GM12878 (cell line): ENCODE measurements around the gene C16orf92.

ENCODE experiments used
- GABPA ChIP-seq: IDR thresholded peaks from 2 replicates; pipeline ENCODE4 v1.6.1; 2014; ENCODE audit warnings: antibody characterized with exemption, low read depth, mild to moderate bottlenecking, inconsistent platforms
- TCF3 ChIP-seq: IDR thresholded peaks from 2 replicates; pipeline ENCODE4 v1.6.1; 2012; ENCODE audit warnings: low read depth, mild to moderate bottlenecking, low read length, borderline replicate concordance; ENCODE audit not compliant: insufficient read depth
- YY1 ChIP-seq: IDR thresholded peaks from 2 replicates; pipeline ENCODE4 v1.6.1; 2011; ENCODE audit warnings: low read depth, mild to moderate bottlenecking, low read length
- TF ChIP-seq, protein P1 (sequence below): IDR thresholded peaks from 2 replicates; pipeline ENCODE4 v1.6.1; 2011; ENCODE audit warnings: borderline replicate concordance, low read depth, mild to moderate bottlenecking, moderate library complexity, mixed read lengths, low read length; ENCODE audit not compliant: insufficient read depth; ENCODE audit errors: extremely low read length
- TF ChIP-seq, protein P2 (sequence below): IDR thresholded peaks from 2 replicates; pipeline ENCODE4 v1.6.1; 2012; ENCODE audit warnings: improper control_type of control experiment, low read depth, low read length; ENCODE audit not compliant: insufficient replicate concordance
- TF ChIP-seq, protein P3 (sequence below), 3 experiments: IDR thresholded peaks in 2 of 3; conservative IDR thresholded peaks in 1 of 3; 2 replicates each; pipeline ENCODE4 v1.5.1; 2011; ENCODE audit warnings: low read depth in 3 of 3, low read length in 3 of 3, mild to moderate bottlenecking in 3 of 3, control low read depth in 2 of 3, moderate library complexity in 2 of 3, inconsistent platforms in 1 of 3, mixed read lengths in 1 of 3; ENCODE audit not compliant: control insufficient read depth in 2 of 3, insufficient read depth in 1 of 3; ENCODE audit errors: extremely low read depth in 1 of 3

DNA sequence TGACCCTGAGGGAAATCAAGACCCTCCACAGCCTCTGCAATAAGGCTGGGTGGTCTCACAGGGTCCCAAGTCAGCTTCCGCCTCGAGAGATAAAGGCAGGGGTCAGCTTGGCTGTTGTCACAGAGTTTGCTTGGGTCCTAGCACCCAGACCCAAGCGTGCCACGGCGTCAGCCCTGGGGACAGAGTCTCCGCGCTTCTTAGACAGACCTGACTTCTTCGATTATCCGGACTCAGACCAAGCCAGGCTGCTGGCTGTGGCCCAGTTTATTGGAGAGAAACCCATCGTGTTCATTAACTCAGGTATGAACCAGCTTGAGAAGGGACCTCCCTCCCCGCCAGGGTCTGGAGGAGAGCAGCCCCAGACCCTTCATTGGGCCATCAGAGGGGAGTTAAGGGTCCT is 588 bp downstream of the C16orf92 start:
- TF ChIP-seq TCF3 (no peak), GABPA (no peak), YY1 (no peak)
- TF ChIP-seq, protein P1, sequence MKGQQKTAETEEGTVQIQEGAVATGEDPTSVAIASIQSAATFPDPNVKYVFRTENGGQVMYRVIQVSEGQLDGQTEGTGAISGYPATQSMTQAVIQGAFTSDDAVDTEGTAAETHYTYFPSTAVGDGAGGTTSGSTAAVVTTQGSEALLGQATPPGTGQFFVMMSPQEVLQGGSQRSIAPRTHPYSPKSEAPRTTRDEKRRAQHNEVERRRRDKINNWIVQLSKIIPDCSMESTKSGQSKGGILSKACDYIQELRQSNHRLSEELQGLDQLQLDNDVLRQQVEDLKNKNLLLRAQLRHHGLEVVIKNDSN: no peak
- TF ChIP-seq, protein P2, sequence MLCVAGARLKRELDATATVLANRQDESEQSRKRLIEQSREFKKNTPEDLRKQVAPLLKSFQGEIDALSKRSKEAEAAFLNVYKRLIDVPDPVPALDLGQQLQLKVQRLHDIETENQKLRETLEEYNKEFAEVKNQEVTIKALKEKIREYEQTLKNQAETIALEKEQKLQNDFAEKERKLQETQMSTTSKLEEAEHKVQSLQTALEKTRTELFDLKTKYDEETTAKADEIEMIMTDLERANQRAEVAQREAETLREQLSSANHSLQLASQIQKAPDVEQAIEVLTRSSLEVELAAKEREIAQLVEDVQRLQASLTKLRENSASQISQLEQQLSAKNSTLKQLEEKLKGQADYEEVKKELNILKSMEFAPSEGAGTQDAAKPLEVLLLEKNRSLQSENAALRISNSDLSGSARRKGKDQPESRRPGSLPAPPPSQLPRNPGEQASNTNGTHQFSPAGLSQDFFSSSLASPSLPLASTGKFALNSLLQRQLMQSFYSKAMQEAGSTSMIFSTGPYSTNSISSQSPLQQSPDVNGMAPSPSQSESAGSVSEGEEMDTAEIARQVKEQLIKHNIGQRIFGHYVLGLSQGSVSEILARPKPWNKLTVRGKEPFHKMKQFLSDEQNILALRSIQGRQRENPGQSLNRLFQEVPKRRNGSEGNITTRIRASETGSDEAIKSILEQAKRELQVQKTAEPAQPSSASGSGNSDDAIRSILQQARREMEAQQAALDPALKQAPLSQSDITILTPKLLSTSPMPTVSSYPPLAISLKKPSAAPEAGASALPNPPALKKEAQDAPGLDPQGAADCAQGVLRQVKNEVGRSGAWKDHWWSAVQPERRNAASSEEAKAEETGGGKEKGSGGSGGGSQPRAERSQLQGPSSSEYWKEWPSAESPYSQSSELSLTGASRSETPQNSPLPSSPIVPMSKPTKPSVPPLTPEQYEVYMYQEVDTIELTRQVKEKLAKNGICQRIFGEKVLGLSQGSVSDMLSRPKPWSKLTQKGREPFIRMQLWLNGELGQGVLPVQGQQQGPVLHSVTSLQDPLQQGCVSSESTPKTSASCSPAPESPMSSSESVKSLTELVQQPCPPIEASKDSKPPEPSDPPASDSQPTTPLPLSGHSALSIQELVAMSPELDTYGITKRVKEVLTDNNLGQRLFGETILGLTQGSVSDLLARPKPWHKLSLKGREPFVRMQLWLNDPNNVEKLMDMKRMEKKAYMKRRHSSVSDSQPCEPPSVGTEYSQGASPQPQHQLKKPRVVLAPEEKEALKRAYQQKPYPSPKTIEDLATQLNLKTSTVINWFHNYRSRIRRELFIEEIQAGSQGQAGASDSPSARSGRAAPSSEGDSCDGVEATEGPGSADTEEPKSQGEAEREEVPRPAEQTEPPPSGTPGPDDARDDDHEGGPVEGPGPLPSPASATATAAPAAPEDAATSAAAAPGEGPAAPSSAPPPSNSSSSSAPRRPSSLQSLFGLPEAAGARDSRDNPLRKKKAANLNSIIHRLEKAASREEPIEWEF: no peak
- TF ChIP-seq, protein P3, sequence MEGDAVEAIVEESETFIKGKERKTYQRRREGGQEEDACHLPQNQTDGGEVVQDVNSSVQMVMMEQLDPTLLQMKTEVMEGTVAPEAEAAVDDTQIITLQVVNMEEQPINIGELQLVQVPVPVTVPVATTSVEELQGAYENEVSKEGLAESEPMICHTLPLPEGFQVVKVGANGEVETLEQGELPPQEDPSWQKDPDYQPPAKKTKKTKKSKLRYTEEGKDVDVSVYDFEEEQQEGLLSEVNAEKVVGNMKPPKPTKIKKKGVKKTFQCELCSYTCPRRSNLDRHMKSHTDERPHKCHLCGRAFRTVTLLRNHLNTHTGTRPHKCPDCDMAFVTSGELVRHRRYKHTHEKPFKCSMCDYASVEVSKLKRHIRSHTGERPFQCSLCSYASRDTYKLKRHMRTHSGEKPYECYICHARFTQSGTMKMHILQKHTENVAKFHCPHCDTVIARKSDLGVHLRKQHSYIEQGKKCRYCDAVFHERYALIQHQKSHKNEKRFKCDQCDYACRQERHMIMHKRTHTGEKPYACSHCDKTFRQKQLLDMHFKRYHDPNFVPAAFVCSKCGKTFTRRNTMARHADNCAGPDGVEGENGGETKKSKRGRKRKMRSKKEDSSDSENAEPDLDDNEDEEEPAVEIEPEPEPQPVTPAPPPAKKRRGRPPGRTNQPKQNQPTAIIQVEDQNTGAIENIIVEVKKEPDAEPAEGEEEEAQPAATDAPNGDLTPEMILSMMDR (IDR thresholded peaks at IDR 0.05 in 2 of 3, conservative IDR thresholded peaks at IDR 0.05 in 1 of 3; ENCODE audit: control insufficient read depth in 2 of 3, extremely low read depth in 1 of 3, insufficient read depth in 1 of 3, low read depth in 3 of 3, low read length in 3 of 3): no peak
